ENCODE measurements around the gene ALG2.

DNA sequence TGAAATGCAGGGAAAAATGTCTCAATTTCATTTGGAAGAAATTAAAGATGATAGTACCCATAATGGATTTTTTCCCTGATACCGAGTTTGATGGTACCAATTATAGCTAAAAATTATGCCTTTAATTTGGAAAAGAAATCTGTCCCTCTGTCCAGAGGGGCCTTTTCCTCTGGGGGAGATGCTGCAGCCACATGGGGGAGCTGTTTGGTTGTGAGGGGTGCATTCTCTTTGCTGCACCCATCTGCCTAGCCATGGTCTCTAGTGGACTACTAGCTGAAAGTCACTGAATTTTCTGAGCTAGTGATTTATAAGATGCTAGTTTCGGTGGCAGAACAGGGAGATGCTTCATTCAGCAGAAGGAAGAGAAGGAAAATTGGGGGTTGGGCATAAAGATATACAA, 10.0 kb upstream of the ALG2 start:
- TF ChIP-seq JUND (IDR thresholded peaks at IDR 0.05; ENCODE audit: borderline replicate concordance, low read depth, low read length) (no peak), JUND (tag; IDR thresholded peaks at IDR 0.05; ENCODE audit: borderline replicate concordance, low read depth, low read length) (no peak), ZNF384 (IDR thresholded peaks at IDR 0.05; ENCODE audit: low read depth, low read length) (no peak), NRF1 (conservative IDR thresholded peaks at IDR 0.05 in 1 of 2, IDR thresholded peaks at IDR 0.05 in 1 of 2) (no peak), ZNF121 (CRISPR knock-in tag; conservative IDR thresholded peaks at IDR 0.05) (no peak), PTTG1 (tag; IDR thresholded peaks at IDR 0.05; ENCODE audit: low read depth) (no peak), ZC3H4 (CRISPR knock-in tag; IDR thresholded peaks at IDR 0.05; ENCODE audit: borderline replicate concordance) (no peak)
- TF ChIP-seq, protein P1, sequence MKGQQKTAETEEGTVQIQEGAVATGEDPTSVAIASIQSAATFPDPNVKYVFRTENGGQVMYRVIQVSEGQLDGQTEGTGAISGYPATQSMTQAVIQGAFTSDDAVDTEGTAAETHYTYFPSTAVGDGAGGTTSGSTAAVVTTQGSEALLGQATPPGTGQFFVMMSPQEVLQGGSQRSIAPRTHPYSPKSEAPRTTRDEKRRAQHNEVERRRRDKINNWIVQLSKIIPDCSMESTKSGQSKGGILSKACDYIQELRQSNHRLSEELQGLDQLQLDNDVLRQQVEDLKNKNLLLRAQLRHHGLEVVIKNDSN (CRISPR knock-in tag; IDR thresholded peaks at IDR 0.05) = no peak
- TF ChIP-seq, protein P2, sequence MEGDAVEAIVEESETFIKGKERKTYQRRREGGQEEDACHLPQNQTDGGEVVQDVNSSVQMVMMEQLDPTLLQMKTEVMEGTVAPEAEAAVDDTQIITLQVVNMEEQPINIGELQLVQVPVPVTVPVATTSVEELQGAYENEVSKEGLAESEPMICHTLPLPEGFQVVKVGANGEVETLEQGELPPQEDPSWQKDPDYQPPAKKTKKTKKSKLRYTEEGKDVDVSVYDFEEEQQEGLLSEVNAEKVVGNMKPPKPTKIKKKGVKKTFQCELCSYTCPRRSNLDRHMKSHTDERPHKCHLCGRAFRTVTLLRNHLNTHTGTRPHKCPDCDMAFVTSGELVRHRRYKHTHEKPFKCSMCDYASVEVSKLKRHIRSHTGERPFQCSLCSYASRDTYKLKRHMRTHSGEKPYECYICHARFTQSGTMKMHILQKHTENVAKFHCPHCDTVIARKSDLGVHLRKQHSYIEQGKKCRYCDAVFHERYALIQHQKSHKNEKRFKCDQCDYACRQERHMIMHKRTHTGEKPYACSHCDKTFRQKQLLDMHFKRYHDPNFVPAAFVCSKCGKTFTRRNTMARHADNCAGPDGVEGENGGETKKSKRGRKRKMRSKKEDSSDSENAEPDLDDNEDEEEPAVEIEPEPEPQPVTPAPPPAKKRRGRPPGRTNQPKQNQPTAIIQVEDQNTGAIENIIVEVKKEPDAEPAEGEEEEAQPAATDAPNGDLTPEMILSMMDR (IDR thresholded peaks at IDR 0.05 in 2 of 3, conservative IDR thresholded peaks at IDR 0.05 in 1 of 3; ENCODE audit: insufficient read depth in 2 of 3, low read depth in 1 of 3, low read length in 3 of 3) = peak; percentile 65 to 80 (median 74)
- TF ChIP-seq, protein P3, sequence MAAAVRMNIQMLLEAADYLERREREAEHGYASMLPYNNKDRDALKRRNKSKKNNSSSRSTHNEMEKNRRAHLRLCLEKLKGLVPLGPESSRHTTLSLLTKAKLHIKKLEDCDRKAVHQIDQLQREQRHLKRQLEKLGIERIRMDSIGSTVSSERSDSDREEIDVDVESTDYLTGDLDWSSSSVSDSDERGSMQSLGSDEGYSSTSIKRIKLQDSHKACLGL (CRISPR knock-in tag; IDR thresholded peaks at IDR 0.05; ENCODE audit: borderline replicate concordance, poor library complexity, severe bottlenecking) = no peak
